Adipocyte (in vitro differentiated cells): ENCODE data around the gene ITPA.

Experiments
- DNase-seq: peaks from one replicate; pipeline ENCODE4 v3.0.0-alpha.2; 2015; ENCODE audit warnings: low read depth
- H3K27me3 ChIP-seq: replicated peaks from 2 replicates; pipeline ENCODE4 v1.7.0; 2013; ENCODE audit warnings: mild to moderate bottlenecking, low read length, moderate library complexity; ENCODE audit not compliant: control insufficient read depth, insufficient read depth
- H3K36me3 ChIP-seq: 2 replicates; pipeline ENCODE4 v1.7.0; 2013; ENCODE audit warnings: low read length, mild to moderate bottlenecking, moderate library complexity; ENCODE audit not compliant: control insufficient read depth, insufficient read depth, severe bottlenecking
- H3K4me1 ChIP-seq: 2 replicates; pipeline ENCODE4 v1.7.0; 2013; ENCODE audit warnings: mild to moderate bottlenecking, low read length, moderate library complexity; ENCODE audit not compliant: control insufficient read depth, insufficient read depth
- H3K4me3 ChIP-seq: 2 replicates; pipeline ENCODE4 v1.7.0; 2013; ENCODE audit warnings: mild to moderate bottlenecking, low read length, moderate library complexity
- H3K9ac ChIP-seq: 2 replicates; pipeline ENCODE4 v1.7.0; 2013; ENCODE audit warnings: mild to moderate bottlenecking, low read length, moderate library complexity
- H3K9me3 ChIP-seq: 2 replicates; pipeline ENCODE4 v1.7.0; 2013; ENCODE audit warnings: mild to moderate bottlenecking, low read length, moderate library complexity; ENCODE audit not compliant: control insufficient read depth

Gene ITPA

GRCh38 chr20:3237011-3237957 lies 28.0 kb downstream of the ITPA start:
- DNase-seq: no peak
- Histone ChIP-seq H3K9ac (no peak overlapping the region), H3K4me1 (peaks cover 9% of the 10 kb centered on the region), H3K27me3 (peaks cover 29% of the 10 kb centered on the region), H3K9me3 (no peaks in the 10 kb centered on the region), H3K36me3 (no peaks in the 10 kb centered on the region), H3K4me3 (no peak overlapping the region)

GRCh38 chr20:3237958-3238615 lies 28.8 kb downstream of the ITPA start:
- H3K27me3 ChIP-seq: peaks cover 29% of the 10 kb centered on the region
- no peaks in the 10 kb centered on the region for H3K9me3 ChIP-seq
- DNase-seq: no peak

DNA sequence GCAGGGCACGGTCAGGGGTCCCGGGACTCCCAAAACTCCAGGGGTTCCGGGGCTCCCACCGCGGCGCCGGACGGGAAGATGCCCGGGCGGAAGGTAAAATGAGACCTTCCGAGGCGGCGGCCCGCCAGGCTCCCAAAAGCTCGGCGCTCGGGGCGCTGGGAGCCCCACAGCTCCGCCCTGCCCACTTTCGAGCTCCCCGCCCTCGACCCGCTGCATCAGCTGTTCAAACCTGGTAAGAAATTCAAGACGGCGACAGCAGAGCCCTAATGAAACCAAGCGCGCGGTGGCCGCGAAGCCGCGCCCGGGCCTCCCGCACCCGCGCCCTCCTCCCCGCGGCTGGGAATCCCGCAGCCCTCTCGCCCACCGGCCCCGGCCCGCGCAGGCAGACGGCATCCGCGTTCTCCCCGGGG lies 29.3 kb downstream of the ITPA start:
- no peaks in the 10 kb centered on the region for H3K36me3 ChIP-seq
- DNase-seq: peak; percentile 76
- peaks cover 29% of the 10 kb centered on the region for H3K27me3 ChIP-seq
- peak overlapping the region; percentile 63 for H3K9ac ChIP-seq
- H3K9me3 ChIP-seq: no peaks in the 10 kb centered on the region
- peaks cover 9% of the 10 kb centered on the region for H3K4me1 ChIP-seq
- H3K4me3 ChIP-seq: peak overlapping the region; percentile 81

More at GRCh38 chr20:3237958-3238615, 28.8 kb downstream of the ITPA start:
- peaks cover 9% of the 10 kb centered on the region for H3K4me1 ChIP-seq
- peak overlapping the region; percentile 81 for H3K4me3 ChIP-seq
- no peaks in the 10 kb centered on the region for H3K36me3 ChIP-seq
- no peak overlapping the region for H3K9ac ChIP-seq

- H3K27me3 ChIP-seq: peaks cover 29% of the 10 kb centered on the region
- peaks cover 9% of the 10 kb centered on the region for H3K4me1 ChIP-seq
- H3K9me3 ChIP-seq: no peaks in the 10 kb centered on the region
- peak within 1 kb of the TSS; percentile 69 for H3K9ac ChIP-seq
- DNase-seq: peak; percentile 86
- no peaks in the 10 kb centered on the region for H3K36me3 ChIP-seq
- peak within 1 kb of the TSS; percentile 81 for H3K4me3 ChIP-seq
These were observed 29.9 kb downstream of the ITPA start, which contains the start of gene SLC4A11 for GRCh38 chr20:3239026-3239866. Gene SLC4A11, minus strand, starts transcription at chr20:3239190. Its CDS starts 53 bp downstream, at chr20:3239137.

GRCh38 chr20:3239867-3240775 lies 30.8 kb downstream of the ITPA start:
- no peaks in the 10 kb centered on the region for H3K9me3 ChIP-seq
- peak; percentile 60 for DNase-seq
- peaks cover 9% of the 10 kb centered on the region for H3K4me1 ChIP-seq
- peaks cover 25% of the 10 kb centered on the region for H3K27me3 ChIP-seq
- peak overlapping the region; percentile 81 for H3K4me3 ChIP-seq
- H3K9ac ChIP-seq: peak overlapping the region; percentile 69
- no peaks in the 10 kb centered on the region for H3K36me3 ChIP-seq

- H3K4me3 ChIP-seq: no peak overlapping the region
- no peak for DNase-seq
- H3K27me3 ChIP-seq: peaks cover 18% of the 10 kb centered on the region
- H3K9me3 ChIP-seq: no peaks in the 10 kb centered on the region
- peaks cover 9% of the 10 kb centered on the region for H3K4me1 ChIP-seq
- H3K9ac ChIP-seq: no peak overlapping the region
- no peaks in the 10 kb centered on the region for H3K36me3 ChIP-seq
These were observed 31.6 kb downstream of the ITPA start for GRCh38 chr20:3240776-3241363.

GRCh38 chr20:3242172-3242692 lies 32.9 kb downstream of the ITPA start:
- Histone ChIP-seq H3K9me3 (no peaks in the 10 kb centered on the region), H3K4me3 (no peak overlapping the region), H3K27me3 (peaks cover 8% of the 10 kb centered on the region), H3K4me1 (peaks cover 9% of the 10 kb centered on the region), H3K36me3 (no peaks in the 10 kb centered on the region), H3K9ac (no peak overlapping the region)
- no peak for DNase-seq

GRCh38 chr20:3243718-3244358 lies 34.5 kb downstream of the ITPA start:
- Histone ChIP-seq H3K4me1 (peaks cover 9% of the 10 kb centered on the region), H3K9me3 (no peaks in the 10 kb centered on the region), H3K9ac (no peak overlapping the region), H3K36me3 (no peaks in the 10 kb centered on the region), H3K4me3 (no peak overlapping the region), H3K27me3 (no peaks in the 10 kb centered on the region)
- DNase-seq: no peak

GRCh38 chr20:3244613-3245012 lies 35.3 kb downstream of the ITPA start:
- no peaks in the 10 kb centered on the region for H3K27me3 ChIP-seq
- no peaks in the 10 kb centered on the region for H3K36me3 ChIP-seq

More at GRCh38 chr20:3244613-3245012, 35.3 kb downstream of the ITPA start:
- no peak overlapping the region for H3K4me3 ChIP-seq
- H3K4me1 ChIP-seq: peaks cover 10% of the 10 kb centered on the region
- no peak for DNase-seq
- H3K9me3 ChIP-seq: no peaks in the 10 kb centered on the region
- no peak overlapping the region for H3K9ac ChIP-seq
